Keratinocyte (primary cell): ENCODE data around the gene TBCD. TPM values are rescaled to one million over a fixed set of nuclear protein-coding genes. Genes with fewer than 3 reads are reported as not detected.

ENCODE experiments used
- DNase-seq: peaks from one replicate; pipeline ENCODE4 v3.0.0-alpha.2; 2011; ENCODE audit warnings: low read depth, missing footprints, low spot score
- FAIRE-seq: peaks from 2 replicates; lab custom pipeline; 2011; peaks lifted over from hg19 to GRCh38; lab: Jason Lieb, UNC
- H2AFZ ChIP-seq: 2 replicates; pipeline ENCODE4 v1.6.0; 2012; ENCODE audit warnings: low read length, control low read depth, inconsistent platforms; ENCODE audit not compliant: control insufficient read depth
- H3K27ac ChIP-seq: 2 replicates; pipeline ENCODE4 v1.5.1; 2011; ENCODE audit warnings: low read length; ENCODE audit not compliant: control insufficient read depth, insufficient read depth
- H3K27me3 ChIP-seq: 3 replicates; pipeline ENCODE4 v1.6.0; 2011; ENCODE audit warnings: low read length; ENCODE audit not compliant: control insufficient read depth, insufficient read depth; ENCODE audit errors: extremely low read depth
- H3K36me3 ChIP-seq, 2 experiments: 2 replicates in 1 of 2; 3 replicates in 1 of 2; pipeline ENCODE4 v1.5.1; 2011; ENCODE audit warnings: low read length in 2 of 2, mild to moderate bottlenecking in 1 of 2; ENCODE audit not compliant: control insufficient read depth in 2 of 2, insufficient read depth in 2 of 2; ENCODE audit errors: extremely low read depth in 1 of 2
- H3K4me1 ChIP-seq: 3 replicates; pipeline ENCODE4 v1.5.1; 2011; ENCODE audit warnings: low read length; ENCODE audit not compliant: control insufficient read depth, insufficient read depth; ENCODE audit errors: extremely low read depth
- H3K4me2 ChIP-seq: 3 replicates; pipeline ENCODE4 v1.6.0; 2011; ENCODE audit warnings: low read depth, low read length; ENCODE audit not compliant: control insufficient read depth, insufficient read depth; ENCODE audit errors: extremely low read depth
- H3K4me3 ChIP-seq, 3 experiments: fragments of 200-600 bp in 1 of 3; sonication (generic) in 1 of 3; 2 replicates in 2 of 3; 3 replicates in 1 of 3; pipeline ENCODE4 v1.5.1; 2011 to 2016; ENCODE audit warnings: low read length in 3 of 3, mild to moderate bottlenecking in 3 of 3, control low read depth in 2 of 3, inconsistent platforms in 1 of 3, low read depth in 1 of 3, mixed read lengths in 1 of 3, mixed run types in 1 of 3, moderate library complexity in 1 of 3; ENCODE audit not compliant: control insufficient read depth in 2 of 3, insufficient read depth in 2 of 3; ENCODE audit errors: extremely low read depth in 1 of 3
- H3K79me2 ChIP-seq: 2 replicates; pipeline ENCODE4 v1.6.0; 2012; ENCODE audit warnings: low read length; ENCODE audit not compliant: control insufficient read depth, insufficient read depth
- H3K9ac ChIP-seq: 3 replicates; pipeline ENCODE4 v1.6.0; 2011; ENCODE audit warnings: low read length; ENCODE audit not compliant: control insufficient read depth, insufficient read depth; ENCODE audit errors: extremely low read depth
- H3K9me1 ChIP-seq: 3 replicates; pipeline ENCODE4 v1.6.0; 2011; ENCODE audit warnings: low read length; ENCODE audit not compliant: control insufficient read depth, insufficient read depth; ENCODE audit errors: extremely low read depth
- H3K9me3 ChIP-seq: 2 replicates; pipeline ENCODE4 v1.5.1; 2012; ENCODE audit warnings: low read depth, low read length; ENCODE audit not compliant: control insufficient read depth
- H4K20me1 ChIP-seq: 3 replicates; pipeline ENCODE4 v1.6.0; 2011; ENCODE audit warnings: low read length; ENCODE audit not compliant: control insufficient read depth, insufficient read depth; ENCODE audit errors: extremely low read depth
- EZH2 ChIP-seq: IDR thresholded peaks from one replicate; pipeline ENCODE4 v1.6.1; 2012; ENCODE audit warnings: inconsistent platforms, mild to moderate bottlenecking, low read length, moderate library complexity
- dilution Hi-C: fragments of 300-500 bp; cut with MboI; formaldehyde crosslinking; loops from one replicate; pipeline ENCODE4 v1.7.0; 2020; ENCODE audit warnings: low sequenced_read_pairs; ENCODE audit not compliant: extremely low pct_ligation_motif_present
- polyA plus RNA-seq, 5 experiments: library from polyadenylated mRNA; depleted of rRNA in 3 of 5; stranded (reverse) in 3 of 5; stranded (forward) in 1 of 5; unstranded in 1 of 5; fragments of >200 nt; gene quantifications; 1 replicate in 1 of 5; 2 replicates in 3 of 5; 3 replicates in 1 of 5; pipeline versions ENCODE4 v1.2.1 to v1.2.3, GENCODE V29; 2011 to 2012; ENCODE audit warnings: missing spikeins in 2 of 5, low read depth in 1 of 5, low replicate concordance in 1 of 5
- TF ChIP-seq, protein P1 (sequence below), 3 experiments: IDR thresholded peaks in 1 of 3; conservative IDR thresholded peaks in 1 of 3; optimal IDR thresholded peaks in 1 of 3; 2 replicates in 2 of 3; 3 replicates in 1 of 3; pipeline versions ENCODE3 to v1.5.1; 2011; ENCODE audit warnings: low read length in 3 of 3, mild to moderate bottlenecking in 3 of 3, moderate library complexity in 2 of 3, control low read depth in 1 of 3, inconsistent platforms in 1 of 3; ENCODE audit not compliant: insufficient read depth in 2 of 3; ENCODE audit errors: extremely low read depth in 1 of 3

The TBCD gene
- polyA plus RNA-seq, 1 donor (not counting 4 experiments of a cell fraction or from before 2014, with no cell fraction given) = 36.2 TPM

DNA sequence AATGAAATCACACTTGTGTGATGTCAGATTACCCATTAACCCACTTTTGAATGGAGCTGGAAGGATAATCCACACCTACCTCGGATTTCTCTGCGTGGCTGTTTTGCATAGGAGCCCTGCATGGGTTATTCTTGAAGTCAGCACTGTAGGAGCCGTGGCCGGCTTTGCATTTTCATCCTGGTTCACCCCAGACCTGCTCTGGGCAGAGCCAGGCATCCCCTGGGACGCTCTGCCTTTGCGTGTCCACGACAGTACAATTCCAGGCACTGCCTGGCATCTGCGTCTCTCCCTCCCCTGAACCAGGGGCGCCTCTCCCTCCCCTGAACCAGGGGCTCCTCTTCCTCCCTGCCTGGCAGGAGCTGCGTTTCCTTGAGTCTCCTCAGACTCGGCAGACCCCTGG lies 117.7 kb downstream of the TBCD start:
- H3K4me1 ChIP-seq = peaks cover 11% of the 10 kb centered on the region
- dilution Hi-C loops = no loop called here
- no peaks in the 10 kb centered on the region for H4K20me1 ChIP-seq
- no peaks in the 10 kb centered on the region for H3K9me3 ChIP-seq
- TF ChIP-seq EZH2 = no peak
- TF ChIP-seq, protein P1, sequence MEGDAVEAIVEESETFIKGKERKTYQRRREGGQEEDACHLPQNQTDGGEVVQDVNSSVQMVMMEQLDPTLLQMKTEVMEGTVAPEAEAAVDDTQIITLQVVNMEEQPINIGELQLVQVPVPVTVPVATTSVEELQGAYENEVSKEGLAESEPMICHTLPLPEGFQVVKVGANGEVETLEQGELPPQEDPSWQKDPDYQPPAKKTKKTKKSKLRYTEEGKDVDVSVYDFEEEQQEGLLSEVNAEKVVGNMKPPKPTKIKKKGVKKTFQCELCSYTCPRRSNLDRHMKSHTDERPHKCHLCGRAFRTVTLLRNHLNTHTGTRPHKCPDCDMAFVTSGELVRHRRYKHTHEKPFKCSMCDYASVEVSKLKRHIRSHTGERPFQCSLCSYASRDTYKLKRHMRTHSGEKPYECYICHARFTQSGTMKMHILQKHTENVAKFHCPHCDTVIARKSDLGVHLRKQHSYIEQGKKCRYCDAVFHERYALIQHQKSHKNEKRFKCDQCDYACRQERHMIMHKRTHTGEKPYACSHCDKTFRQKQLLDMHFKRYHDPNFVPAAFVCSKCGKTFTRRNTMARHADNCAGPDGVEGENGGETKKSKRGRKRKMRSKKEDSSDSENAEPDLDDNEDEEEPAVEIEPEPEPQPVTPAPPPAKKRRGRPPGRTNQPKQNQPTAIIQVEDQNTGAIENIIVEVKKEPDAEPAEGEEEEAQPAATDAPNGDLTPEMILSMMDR (optimal IDR thresholded peaks at IDR 0.05 in 1 of 3, IDR thresholded peaks at IDR 0.05 in 1 of 3, conservative IDR thresholded peaks at IDR 0.05 in 1 of 3; ENCODE audit: extremely low read depth in 1 of 3, insufficient read depth in 2 of 3, low read length in 3 of 3) = no peak
- peaks cover 19% of the 10 kb centered on the region for H3K79me2 ChIP-seq
- DNase-seq (no peak), FAIRE-seq (no peak)
- no peak overlapping the region for H2AFZ ChIP-seq
- no peak overlapping the region for H3K4me2 ChIP-seq
- no peaks in the 10 kb centered on the region for H3K27me3 ChIP-seq
- no peak overlapping the region for H3K4me3 ChIP-seq
- no peak overlapping the region for H3K27ac ChIP-seq
- H3K9ac ChIP-seq = no peak overlapping the region
- no peaks in the 10 kb centered on the region for H3K9me1 ChIP-seq
- peaks cover 8 to 13% of the 10 kb centered on the region in 2 experiments for H3K36me3 ChIP-seq

DNA sequence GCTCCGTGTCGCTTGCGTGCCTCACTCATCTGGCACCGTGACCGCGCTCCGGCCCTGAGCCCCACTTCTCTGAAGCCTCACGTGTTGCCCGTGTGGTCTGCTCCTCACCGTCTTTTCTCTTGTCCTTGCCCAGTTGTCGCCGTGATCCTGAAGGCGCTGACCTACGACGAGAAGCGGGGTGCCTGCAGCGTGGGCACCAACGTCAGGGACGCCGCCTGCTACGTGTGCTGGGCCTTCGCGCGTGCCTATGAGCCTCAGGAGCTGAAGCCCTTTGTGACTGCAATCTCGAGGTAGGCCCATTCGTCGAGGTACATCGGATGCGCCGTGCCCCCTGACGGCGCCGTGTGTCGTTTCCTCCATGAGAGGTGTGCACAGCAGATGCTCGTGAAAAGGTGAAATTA lies 118.2 kb downstream of the TBCD start:
- Histone ChIP-seq H3K27me3 (no peaks in the 10 kb centered on the region), H3K9me3 (no peaks in the 10 kb centered on the region), H4K20me1 (no peaks in the 10 kb centered on the region), H3K9me1 (no peaks in the 10 kb centered on the region), H3K36me3 (peaks cover 8 to 13% of the 10 kb centered on the region in 2 experiments), H3K27ac (no peak overlapping the region), H3K4me1 (peaks cover 16% of the 10 kb centered on the region), H3K9ac (no peak overlapping the region), H3K79me2 (peaks cover 18% of the 10 kb centered on the region), H3K4me3 (no peak overlapping the region), H3K4me2 (no peak overlapping the region), H2AFZ (no peak overlapping the region)
- dilution Hi-C loops = no loop called here
- no peak for FAIRE-seq
- TF ChIP-seq EZH2 = no peak
- TF ChIP-seq, protein P1 (optimal IDR thresholded peaks at IDR 0.05 in 1 of 3, IDR thresholded peaks at IDR 0.05 in 1 of 3, conservative IDR thresholded peaks at IDR 0.05 in 1 of 3; ENCODE audit: extremely low read depth in 1 of 3, insufficient read depth in 2 of 3, low read length in 3 of 3) = no peak
- DNase-seq = no peak
